GM23338 (cell line): ENCODE results near the gene APBA2. TPM values are rescaled to one million over a fixed set of nuclear protein-coding genes. Genes with fewer than 3 reads are reported as not detected.

Source experiments
- ATAC-seq: fragments of 200-7000 bp; cut with Tn5 transposase; 3 replicates; pipeline ENCODE4 v1.9.1; 2020
- DNase-seq: peaks from one replicate; pipeline ENCODE4 v3.0.0-alpha.2; 2015; ENCODE audit warnings: low spot score
- H2AFZ ChIP-seq: fragments of 200-600 bp; sonication (generic); 2 replicates; pipeline ENCODE4 v1.8.0; 2016; ENCODE audit warnings: antibody characterized with exemption, mild to moderate bottlenecking, moderate library complexity
- H3F3A ChIP-seq: fragments of 200-600 bp; sonication (generic); replicated peaks from 2 replicates; pipeline ENCODE4 v1.8.0; 2017; ENCODE audit warnings: antibody characterized with exemption, mixed run types, low read depth
- H3K27ac ChIP-seq: fragments of 200-600 bp; sonication (generic); 2 replicates; pipeline ENCODE4 v1.6.1; 2016; ENCODE audit warnings: low read depth
- H3K27me3 ChIP-seq: fragments of 200-600 bp; sonication (generic); 2 replicates; pipeline ENCODE4 v1.8.0; 2016; ENCODE audit warnings: mild to moderate bottlenecking, mixed run types, moderate library complexity; ENCODE audit not compliant: insufficient read depth
- H3K36me3 ChIP-seq: fragments of 200-600 bp; sonication (generic); 2 replicates; pipeline ENCODE4 v1.8.0; 2016; ENCODE audit warnings: mild to moderate bottlenecking; ENCODE audit not compliant: insufficient read depth
- H3K4me1 ChIP-seq: fragments of 200-600 bp; sonication (generic); 2 replicates; pipeline ENCODE4 v1.8.0; 2016; ENCODE audit warnings: mild to moderate bottlenecking, moderate library complexity; ENCODE audit not compliant: insufficient read depth
- H3K4me2 ChIP-seq: fragments of 200-600 bp; sonication (generic); 2 replicates; pipeline ENCODE4 v1.7.1; 2017; ENCODE audit warnings: mixed run types
- H3K4me3 ChIP-seq: fragments of 200-600 bp; sonication (generic); 2 replicates; pipeline ENCODE4 v1.6.1; 2016; ENCODE audit warnings: mixed run types
- H3K79me2 ChIP-seq: fragments of 200-600 bp; sonication (generic); replicated peaks from 2 replicates; pipeline ENCODE4 v1.8.0; 2017; ENCODE audit warnings: mild to moderate bottlenecking; ENCODE audit not compliant: insufficient read depth
- H3K9me2 ChIP-seq: fragments of 200-600 bp; sonication (generic); 2 replicates; pipeline ENCODE4 v1.8.0; 2017; ENCODE audit not compliant: insufficient read depth
- H4K20me1 ChIP-seq: fragments of 200-600 bp; sonication (generic); replicated peaks from 2 replicates; pipeline ENCODE4 v1.8.0; 2017; ENCODE audit warnings: mild to moderate bottlenecking; ENCODE audit not compliant: insufficient read depth
- H3K27ac Mint-ChIP-seq: 2 replicates; pipeline ENCODE4 v1.8.0; 2020; ENCODE audit warnings: inconsistent platforms, mild to moderate bottlenecking, moderate library complexity, mixed read lengths
- H3K27me3 Mint-ChIP-seq: 3 replicates; pipeline ENCODE4 v1.8.0; 2022; ENCODE audit warnings: low read depth, mild to moderate bottlenecking, moderate library complexity, mixed read lengths, inconsistent platforms; ENCODE audit not compliant: insufficient read depth, poor library complexity
- H3K36me3 Mint-ChIP-seq: 3 replicates; pipeline ENCODE4 v1.8.0; 2021; ENCODE audit warnings: low read depth, mild to moderate bottlenecking, inconsistent platforms, moderate library complexity, mixed read lengths
- H3K4me1 Mint-ChIP-seq: 3 replicates; pipeline ENCODE4 v1.8.0; 2020; ENCODE audit warnings: mild to moderate bottlenecking, inconsistent platforms, mixed read lengths
- H3K4me3 Mint-ChIP-seq: 3 replicates; pipeline ENCODE4 v1.8.0; 2021; ENCODE audit warnings: moderate library complexity, mild to moderate bottlenecking, inconsistent platforms, mixed read lengths
- H3K9me3 Mint-ChIP-seq: 3 replicates; pipeline ENCODE4 v1.8.0; 2020; ENCODE audit warnings: moderate library complexity, mild to moderate bottlenecking, inconsistent platforms, mixed read lengths
- CREB1 ChIP-seq: fragments of 250-450 bp; sonication (Bioruptor Pico); IDR thresholded peaks from 2 replicates; pipeline ENCODE4 v1.5.0; 2020; ENCODE audit warnings: low read depth, mild to moderate bottlenecking, moderate library complexity
- CTCF ChIP-seq, 2 experiments: fragments of 200-600 bp in 1 of 2; sonication (generic) in 1 of 2; conservative IDR thresholded peaks; 2 replicates each; pipeline versions ENCODE4 v1.5.1 to v1.6.1; 2016 to 2017; ENCODE audit warnings: antibody characterized with exemption in 2 of 2, low read depth in 2 of 2, mild to moderate bottlenecking in 2 of 2, moderate library complexity in 1 of 2
- EZH2 ChIP-seq: fragments of 200-600 bp; sonication (generic); IDR thresholded peaks from one replicate; pipeline ENCODE4 v1.8.0; 2017; ENCODE audit warnings: antibody characterized with exemption, mild to moderate bottlenecking, low read depth; ENCODE audit not compliant: unreplicated experiment
- EZH2phosphoT487 ChIP-seq: fragments of 200-600 bp; sonication (generic); IDR thresholded peaks from one replicate; pipeline ENCODE4 v1.8.1; 2018; ENCODE audit warnings: antibody characterized with exemption; ENCODE audit not compliant: unreplicated experiment
- JUNB ChIP-seq: IDR thresholded peaks from one replicate; pipeline ENCODE4 v1.6.1; 2016; ENCODE audit warnings: antibody characterized with exemption; ENCODE audit not compliant: unreplicated experiment
- NANOG ChIP-seq: IDR thresholded peaks from 2 replicates; pipeline ENCODE4 v1.6.1; 2016; ENCODE audit warnings: antibody characterized with exemption, borderline replicate concordance
- POLR2AphosphoS5 ChIP-seq: IDR thresholded peaks from 2 replicates; pipeline ENCODE4 v1.6.1; 2016; ENCODE audit warnings: antibody characterized with exemption, low read depth
- REST ChIP-seq: IDR thresholded peaks from one replicate; pipeline ENCODE4 v1.6.1; 2018; ENCODE audit warnings: antibody characterized with exemption; ENCODE audit not compliant: unreplicated experiment
- STAT1 ChIP-seq: IDR thresholded peaks from one replicate; pipeline ENCODE4 v1.6.1; 2016; ENCODE audit warnings: antibody characterized with exemption; ENCODE audit not compliant: unreplicated experiment
- ZNF114 ChIP-seq: fragments of 250-450 bp; sonication (Bioruptor Pico); IDR thresholded peaks from 2 replicates; pipeline ENCODE4 v1.5.0; 2020; ENCODE audit warnings: mild to moderate bottlenecking, moderate library complexity
- ZNF331 ChIP-seq: fragments of 250-450 bp; sonication (Bioruptor Pico); IDR thresholded peaks from 2 replicates; pipeline ENCODE4 v1.5.0; 2020; ENCODE audit warnings: low read depth, mild to moderate bottlenecking, moderate library complexity
- ZNF462 ChIP-seq: fragments of 250-450 bp; sonication (Bioruptor Pico); IDR thresholded peaks from 2 replicates; pipeline ENCODE4 v1.5.0; 2020; ENCODE audit warnings: mild to moderate bottlenecking, moderate library complexity
- polyA plus RNA-seq: library from polyadenylated mRNA; unstranded; fragments of >200 nt; fragmentation: Nextera tagmentation; extraction: Ambion mirVana; gene quantifications from 2 replicates; pipeline ENCODE4 v1.2.1, GENCODE V29; 2016
- total RNA-seq: library from RNA; depleted of rRNA; stranded (reverse); fragments of >200 nt; shearing (Covaris generic); gene quantifications from 2 replicates; pipeline ENCODE4 v1.2.3, GENCODE V29; 2014
- TF ChIP-seq, protein P1 (sequence below): IDR thresholded peaks from 2 replicates; pipeline ENCODE4 v1.6.1; 2016; ENCODE audit warnings: antibody characterized with exemption

APBA2 gene
- total and polyA plus RNA-seq, 2 experiments from 2014 or later, result 5.9 to 24.7 TPM

DNA sequence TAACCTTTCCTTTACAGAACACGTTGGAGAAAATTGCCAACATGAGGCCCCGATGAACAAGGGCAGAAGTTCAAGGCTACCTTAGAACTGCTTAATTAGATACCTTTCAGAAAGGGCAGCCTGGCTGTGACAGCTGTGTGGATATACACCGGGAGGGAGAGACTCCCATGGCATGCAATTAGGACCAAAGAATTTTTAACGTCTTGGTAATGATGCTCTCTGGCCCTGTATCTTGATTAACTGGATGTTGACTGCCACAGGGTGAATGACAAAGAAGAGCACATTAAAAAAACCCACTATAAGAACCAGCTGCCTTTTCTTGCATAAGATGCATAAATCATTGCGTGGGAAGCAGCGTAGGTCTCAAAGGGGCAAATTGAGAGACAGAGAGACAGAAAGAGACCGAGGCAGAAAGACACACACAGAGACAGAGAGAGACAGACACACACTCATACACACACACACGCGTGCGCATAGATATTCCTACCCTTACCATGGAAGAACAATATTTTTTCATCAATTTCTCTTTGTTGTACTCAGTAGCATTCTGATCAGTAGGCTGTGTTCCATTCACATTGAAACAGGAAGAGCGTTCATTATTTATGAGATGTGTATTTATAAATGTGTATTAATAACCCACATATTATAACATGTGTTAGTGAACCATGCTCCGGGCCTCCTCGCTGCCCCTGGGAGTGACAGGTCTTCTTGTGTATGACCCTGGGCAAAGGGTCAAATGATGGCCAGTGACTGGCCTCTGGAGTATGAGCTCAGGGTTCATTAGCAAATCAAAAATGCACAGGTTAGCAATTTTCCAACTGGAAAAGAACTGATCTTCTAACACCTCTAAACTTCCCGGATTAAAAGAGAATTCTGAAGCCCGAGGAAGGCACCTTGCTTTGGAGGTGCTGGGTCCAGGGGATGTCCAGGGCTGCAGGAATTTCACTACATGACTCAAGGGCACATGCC, 265.0 kb downstream of the APBA2 start:
- H3K9me3 Mint-ChIP-seq, result no peaks in the 10 kb centered on the region; the same call in 2 of the 3 replicates
- no peaks in the 10 kb centered on the region for H3K36me3 Mint-ChIP-seq
- Histone ChIP-seq H3K9me2 (no peaks in the 10 kb centered on the region), H3F3A (no peaks in the 10 kb centered on the region), H3K79me2 (no peaks in the 10 kb centered on the region), H2AFZ (no peak overlapping the region), H3K4me2 (no peak overlapping the region), H3K4me3 (no peak overlapping the region), H4K20me1 (no peaks in the 10 kb centered on the region), H3K27me3 (no peaks in the 10 kb centered on the region), H3K4me1 (no peaks in the 10 kb centered on the region), H3K27ac (no peak overlapping the region), H3K36me3 (no peaks in the 10 kb centered on the region)
- H3K27me3 Mint-ChIP-seq, result peaks cover 8% of the 10 kb centered on the region
- no peaks in the 10 kb centered on the region for H3K4me1 Mint-ChIP-seq
- H3K27ac Mint-ChIP-seq, result no peak overlapping the region
- DNase-seq (no peak), ATAC-seq (no peak)
- TF ChIP-seq ZNF331 (CRISPR knock-in tag) (no peak), ZNF462 (CRISPR knock-in tag) (no peak), CREB1 (CRISPR knock-in tag) (no peak), NANOG (no peak), STAT1 (no peak), CTCF (conservative IDR thresholded peaks at IDR 0.05; ENCODE audit: low read depth in 2 of 2) (no peak), EZH2phosphoT487 (no peak), POLR2AphosphoS5 (no peak), ZNF114 (CRISPR knock-in tag) (no peak), REST (no peak), EZH2 (no peak), JUNB (no peak)
- TF ChIP-seq, protein P1, sequence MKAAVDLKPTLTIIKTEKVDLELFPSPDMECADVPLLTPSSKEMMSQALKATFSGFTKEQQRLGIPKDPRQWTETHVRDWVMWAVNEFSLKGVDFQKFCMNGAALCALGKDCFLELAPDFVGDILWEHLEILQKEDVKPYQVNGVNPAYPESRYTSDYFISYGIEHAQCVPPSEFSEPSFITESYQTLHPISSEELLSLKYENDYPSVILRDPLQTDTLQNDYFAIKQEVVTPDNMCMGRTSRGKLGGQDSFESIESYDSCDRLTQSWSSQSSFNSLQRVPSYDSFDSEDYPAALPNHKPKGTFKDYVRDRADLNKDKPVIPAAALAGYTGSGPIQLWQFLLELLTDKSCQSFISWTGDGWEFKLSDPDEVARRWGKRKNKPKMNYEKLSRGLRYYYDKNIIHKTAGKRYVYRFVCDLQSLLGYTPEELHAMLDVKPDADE, result no peak
- H3K4me3 Mint-ChIP-seq, result no peak overlapping the region
